ENCODE results near the gene MAP1B. TPM values are rescaled to one million over a fixed set of nuclear protein-coding genes. Genes with fewer than 3 reads are reported as not detected.

MAP1B gene
- total and polyA plus RNA-seq, 12 donors = 13.1 to 154 (median 90.0) TPM

DNA sequence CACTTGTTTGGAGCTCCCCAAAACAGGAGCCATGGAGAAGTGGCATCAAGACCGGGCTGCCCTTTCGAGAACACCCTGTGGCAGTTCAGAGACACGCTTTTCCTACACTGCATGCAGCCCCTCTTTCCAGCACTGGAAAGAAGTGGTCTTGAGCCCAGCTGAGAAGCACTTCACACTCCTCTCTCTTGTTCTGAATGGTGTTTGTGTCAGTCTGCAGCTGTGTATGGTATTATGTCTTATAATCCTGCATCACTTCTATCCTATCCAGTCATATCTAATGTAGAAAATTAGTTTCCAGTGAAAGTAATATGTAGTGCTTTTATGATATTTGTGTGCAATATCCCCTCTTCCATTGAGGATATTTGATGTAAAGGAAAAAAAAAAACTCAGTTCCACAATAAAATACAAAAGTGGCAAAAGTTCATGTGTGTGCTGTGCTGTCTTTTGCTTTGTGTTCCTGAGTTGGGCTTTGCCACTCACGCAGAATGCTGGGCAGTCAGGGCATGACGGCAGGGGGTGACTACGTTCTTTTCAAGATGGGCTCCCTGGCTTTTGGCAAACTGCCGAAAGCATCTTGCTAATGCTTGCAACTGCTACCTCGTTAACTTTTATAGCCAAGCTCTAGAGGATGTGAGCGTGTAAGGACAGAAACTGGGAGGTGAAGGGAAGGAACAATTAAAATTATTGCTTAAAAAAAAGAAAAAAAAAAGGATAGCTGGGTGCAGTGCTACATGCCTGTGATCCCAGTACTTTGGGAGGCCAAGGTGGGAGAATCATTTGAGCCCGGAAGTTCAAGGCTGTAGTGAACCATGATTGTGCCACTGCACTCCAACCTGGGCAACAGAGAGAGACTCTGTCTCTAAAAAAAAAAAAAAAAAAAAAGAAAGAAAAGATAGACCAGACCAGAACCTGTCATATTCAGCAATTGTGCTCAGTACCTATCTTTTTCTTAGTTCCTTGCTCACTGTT lies 102.2 kb downstream of the MAP1B start:
- TF ChIP-seq, protein P1, sequence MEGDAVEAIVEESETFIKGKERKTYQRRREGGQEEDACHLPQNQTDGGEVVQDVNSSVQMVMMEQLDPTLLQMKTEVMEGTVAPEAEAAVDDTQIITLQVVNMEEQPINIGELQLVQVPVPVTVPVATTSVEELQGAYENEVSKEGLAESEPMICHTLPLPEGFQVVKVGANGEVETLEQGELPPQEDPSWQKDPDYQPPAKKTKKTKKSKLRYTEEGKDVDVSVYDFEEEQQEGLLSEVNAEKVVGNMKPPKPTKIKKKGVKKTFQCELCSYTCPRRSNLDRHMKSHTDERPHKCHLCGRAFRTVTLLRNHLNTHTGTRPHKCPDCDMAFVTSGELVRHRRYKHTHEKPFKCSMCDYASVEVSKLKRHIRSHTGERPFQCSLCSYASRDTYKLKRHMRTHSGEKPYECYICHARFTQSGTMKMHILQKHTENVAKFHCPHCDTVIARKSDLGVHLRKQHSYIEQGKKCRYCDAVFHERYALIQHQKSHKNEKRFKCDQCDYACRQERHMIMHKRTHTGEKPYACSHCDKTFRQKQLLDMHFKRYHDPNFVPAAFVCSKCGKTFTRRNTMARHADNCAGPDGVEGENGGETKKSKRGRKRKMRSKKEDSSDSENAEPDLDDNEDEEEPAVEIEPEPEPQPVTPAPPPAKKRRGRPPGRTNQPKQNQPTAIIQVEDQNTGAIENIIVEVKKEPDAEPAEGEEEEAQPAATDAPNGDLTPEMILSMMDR (IDR thresholded peaks at IDR 0.05) = no peak
- DNase-seq (no peak), ATAC-seq (no peak)
- no peaks in the 10 kb centered on the region for H3K27me3 ChIP-seq
- peaks cover 0 to 48% (median 13%) of the 10 kb centered on the region in 9 donors for H3K36me3 ChIP-seq
- H3K4me1 ChIP-seq = peaks cover 4 to 23% (median 16%) of the 10 kb centered on the region in 9 donors
- no peak overlapping the region for H3K27ac ChIP-seq
- intact Hi-C loops (cut with DNase I) = no loop called here
- no peaks in the 10 kb centered on the region for H3K9me3 ChIP-seq
- WGBS, 2 donors = 83 to 88% methylated on average over 10 of the region's 10 CpGs
- H3K4me3 ChIP-seq = no peak overlapping the region

DNA sequence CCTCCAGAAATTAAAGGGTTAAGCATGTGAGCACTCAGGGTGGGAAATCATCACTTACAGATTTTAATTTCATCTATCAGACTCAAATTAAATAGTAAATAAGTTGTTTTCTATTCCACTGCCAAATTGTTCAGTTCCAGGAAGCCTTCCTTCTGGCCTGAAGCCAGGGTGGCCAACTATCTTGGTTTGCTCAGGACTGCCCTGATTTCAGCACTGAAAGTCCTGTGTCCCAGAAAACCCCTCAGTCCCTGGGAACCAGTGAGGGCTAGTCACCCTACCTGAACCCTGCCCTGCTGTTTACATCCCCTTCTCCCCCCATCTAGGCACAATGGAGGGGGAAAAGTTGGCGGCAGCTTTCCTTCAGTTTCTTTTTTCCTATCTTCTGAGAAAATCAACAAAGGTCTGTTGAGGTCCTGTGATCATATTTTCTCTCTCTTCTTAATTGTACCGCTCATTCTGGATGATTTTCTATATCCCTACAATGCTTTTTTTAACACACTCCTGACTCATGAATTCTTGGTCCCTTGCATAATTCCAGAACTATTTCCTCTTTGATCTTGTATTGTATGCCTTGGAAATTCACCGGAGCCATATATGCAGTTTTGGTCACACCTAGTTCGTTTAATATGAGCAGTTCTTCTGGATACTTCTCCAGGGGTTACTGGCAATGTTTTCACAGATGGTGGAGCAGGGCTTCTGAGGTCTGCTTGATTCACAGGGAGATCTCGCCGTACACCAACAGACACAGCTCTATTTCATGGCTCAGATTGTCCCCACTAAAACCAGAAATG lies 103.8 kb downstream of the MAP1B start:
- peak in 7 of 8 donors; percentile 38 to 70 (median 62) for ATAC-seq
- peak overlapping the region in 9 of 10 donors; percentile 47 to 87 (median 61) for H3K27ac ChIP-seq
- H3K27me3 ChIP-seq = no peaks in the 10 kb centered on the region
- TF ChIP-seq, protein P1 (IDR thresholded peaks at IDR 0.05) = no peak
- H3K4me3 ChIP-seq = peak overlapping the region in 1 of 10 donors; percentile 21
- peak; percentile 42 to 52 for DNase-seq
- 56 to 60% methylated on average over 6 of the region's 6 CpGs for WGBS, 2 donors
- H3K36me3 ChIP-seq = peaks cover 0 to 31% (median 3%) of the 10 kb centered on the region in 9 donors
- H3K9me3 ChIP-seq = no peaks in the 10 kb centered on the region
- peaks cover 4 to 23% (median 16%) of the 10 kb centered on the region in 9 donors for H3K4me1 ChIP-seq
- intact Hi-C loops (cut with DNase I) = no loop called here

DNA sequence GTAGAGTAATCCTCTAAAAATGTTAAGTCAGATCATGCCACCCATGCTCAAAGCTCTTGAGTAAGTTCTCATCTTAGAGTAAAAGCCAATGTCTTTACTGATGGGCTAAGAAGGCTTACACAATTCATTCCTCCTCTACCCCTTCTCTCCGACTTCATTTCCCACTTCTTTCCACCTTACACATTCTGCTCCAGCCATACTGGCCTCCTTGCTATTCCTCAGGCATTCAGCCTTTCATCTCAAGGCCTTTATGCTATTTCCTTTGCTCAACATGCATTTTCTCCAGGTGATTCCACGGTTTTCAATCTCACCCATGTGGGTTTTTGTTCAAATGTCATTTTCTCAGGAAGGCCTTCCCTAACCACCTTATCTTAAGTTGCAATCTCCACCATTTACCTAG lies 104.9 kb downstream of the MAP1B start:
- WGBS, 2 donors = 92 to 96% methylated on average over 2 of the region's 2 CpGs
- ATAC-seq = no peak
- intact Hi-C loops (cut with DNase I) = no loop called here
- Histone ChIP-seq H3K36me3 (peaks cover 0 to 21% (median 0%) of the 10 kb centered on the region in 9 donors), H3K9me3 (no peaks in the 10 kb centered on the region), H3K4me1 (peaks cover 4 to 23% (median 16%) of the 10 kb centered on the region in 9 donors), H3K27ac (peak overlapping the region in 1 of 10 donors; percentile 87), H3K4me3 (no peak overlapping the region), H3K27me3 (no peaks in the 10 kb centered on the region)
- TF ChIP-seq, protein P1 (IDR thresholded peaks at IDR 0.05) = no peak
- no peak for DNase-seq

DNA sequence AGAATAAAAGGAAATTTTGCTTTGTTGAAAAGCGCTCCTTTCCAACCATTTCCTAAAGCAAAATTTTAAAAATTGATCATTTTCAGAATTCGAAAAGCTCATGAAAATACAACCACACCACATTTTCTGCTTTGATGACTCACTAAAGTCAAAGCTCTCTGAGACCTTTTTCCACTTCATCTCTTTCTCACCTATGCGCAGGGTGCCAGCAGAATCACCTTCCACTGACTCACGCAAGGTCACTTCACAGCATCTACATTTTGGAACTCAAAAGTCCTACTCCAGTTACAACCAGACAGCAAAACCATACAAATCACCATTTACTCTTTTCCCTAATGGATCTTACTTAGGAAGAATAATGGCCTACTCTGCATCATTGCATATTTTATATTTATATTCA lies 106.2 kb downstream of the MAP1B start:
- ATAC-seq (no peak), DNase-seq (no peak)
- Histone ChIP-seq H3K9me3 (no peaks in the 10 kb centered on the region), H3K4me1 (peaks cover 4 to 23% (median 16%) of the 10 kb centered on the region in 9 donors), H3K4me3 (no peak overlapping the region), H3K36me3 (peaks cover 0 to 21% (median 5%) of the 10 kb centered on the region in 9 donors), H3K27me3 (no peaks in the 10 kb centered on the region), H3K27ac (peak overlapping the region in 1 of 10 donors; percentile 35)
- WGBS, 2 donors = 98% methylated on average over 4 of the region's 4 CpGs
- intact Hi-C loops (cut with DNase I) = no loop called here
- TF ChIP-seq, protein P1 (IDR thresholded peaks at IDR 0.05) = no peak
